Panc1 (cell line): ENCODE measurements around the gene PPARD. TPM values are rescaled to one million over a fixed set of nuclear protein-coding genes. Genes with fewer than 3 reads are reported as not detected.

Experiments used
- ATAC-seq: fragments of 200-7000 bp; cut with Tn5 transposase; 2 replicates; pipeline ENCODE4 v1.9.1; 2020; ENCODE audit warnings: mild to moderate bottlenecking, moderate library complexity
- BruUV-seq: library from RNA; stranded (reverse); fragments of 400-500 nt; replicated peaks from 2 replicates; lab custom pipeline; 2021; lab: Mats Ljungman, UMichigan
- CTCF ChIA-PET: fragments of 300-600 bp; sonication (Branson Sonifier 250); formaldehyde crosslinking; loops from one replicate; lab custom pipeline; 2022; ENCODE audit warnings: antibody characterized with exemption; lab: Charles Lee
- POLR2A ChIA-PET: fragments of 300-600 bp; sonication (Branson Sonifier 250); formaldehyde crosslinking; loops from one replicate; lab custom pipeline; 2022; ENCODE audit warnings: antibody characterized with exemption; lab: Charles Lee
- DNase-seq: peaks from one replicate; pipeline ENCODE4 v3.0.0-alpha.2; 2010; ENCODE audit warnings: low read depth, low spot score
- H3K27ac ChIP-seq: 2 replicates; pipeline ENCODE4 v1.5.1; 2011; ENCODE audit warnings: mild to moderate bottlenecking, low read length, inconsistent platforms
- H3K27me3 ChIP-seq: fragments of 200-500 bp; sonication (Bioruptor generic); 2 replicates; pipeline ENCODE4 v1.6.0; 2014; ENCODE audit warnings: low read length, inconsistent platforms; ENCODE audit not compliant: control insufficient read depth, insufficient read depth
- H3K36me3 ChIP-seq: fragments of 200-500 bp; sonication (Bioruptor generic); 2 replicates; pipeline ENCODE4 v1.5.1; 2014; ENCODE audit warnings: inconsistent platforms, mild to moderate bottlenecking, low read length, moderate library complexity; ENCODE audit not compliant: control insufficient read depth, insufficient read depth
- H3K4me1 ChIP-seq: 2 replicates; pipeline ENCODE4 v1.5.1; 2011; ENCODE audit warnings: inconsistent platforms, mild to moderate bottlenecking, low read length, moderate library complexity; ENCODE audit not compliant: control insufficient read depth, insufficient read depth
- H3K4me3 ChIP-seq, 2 experiments: 2 replicates each; pipeline ENCODE4 v1.5.1; 2011 to 2012; ENCODE audit warnings: low read depth in 2 of 2, low read length in 2 of 2, mild to moderate bottlenecking in 2 of 2, inconsistent platforms in 1 of 2, moderate library complexity in 1 of 2
- H3K9me3 ChIP-seq: fragments of 200-500 bp; sonication (Bioruptor generic); 2 replicates; pipeline ENCODE4 v1.5.1; 2014; ENCODE audit warnings: low read depth, mild to moderate bottlenecking, inconsistent platforms, low read length, moderate library complexity; ENCODE audit not compliant: control insufficient read depth, insufficient read depth
- POLR2AphosphoS5 ChIP-seq: IDR thresholded peaks from 2 replicates; pipeline ENCODE4 v1.6.1; 2012; ENCODE audit warnings: mild to moderate bottlenecking, low read depth, low read length, moderate library complexity
- SIN3A ChIP-seq: IDR thresholded peaks from 2 replicates; pipeline ENCODE4 v1.6.1; 2012; ENCODE audit warnings: low read depth, mild to moderate bottlenecking, low read length, moderate library complexity, borderline replicate concordance; ENCODE audit not compliant: insufficient read depth
- TCF7L2 ChIP-seq: IDR thresholded peaks from 2 replicates; pipeline ENCODE4 v1.6.1; 2011; ENCODE audit warnings: mild to moderate bottlenecking, low read depth, low read length, inconsistent platforms
- in situ Hi-C: cut with HindIII; loops from 2 replicates; pipeline ENCODE4 v1.10.0; 2016; ENCODE audit warnings: low sequenced_read_pairs, low pct_unique_long_range_greater_than_20kb
- intact Hi-C: fragments of 100-400 bp; cut with micrococcal nuclease; formaldehyde crosslinking; loops from one replicate; pipeline ENCODE4 v1.10.0; 2022; ENCODE audit not compliant: unreplicated experiment
- total RNA-seq: library from RNA; stranded (reverse); gene quantifications from one replicate; pipeline ENCODE4 v1.2.1, GENCODE V29; 2021; ENCODE audit not compliant: unreplicated experiment
- TF ChIP-seq, protein P1 (sequence below): fragments of 450-650 bp; IDR thresholded peaks from 2 replicates; pipeline ENCODE4 v1.5.1; 2017; ENCODE audit warnings: mild to moderate bottlenecking
- TF ChIP-seq, protein P2 (sequence below), 2 experiments: IDR thresholded peaks; 2 replicates each; pipeline ENCODE4 v1.6.1; 2011 to 2012; ENCODE audit warnings: low read depth in 2 of 2, control low read depth in 1 of 2, low read length in 1 of 2, mild to moderate bottlenecking in 1 of 2, moderate library complexity in 1 of 2; ENCODE audit not compliant: insufficient read depth in 1 of 2

PPARD gene
- total RNA-seq, 1 experiment from 2014 or later, result 14.4 TPM

GRCh38 chr6:35410131-35410530, 67.8 kb downstream of the PPARD start:
- no peaks in the 10 kb centered on the region for H3K27me3 ChIP-seq
- CTCF ChIA-PET, result no interaction called here
- no peaks in the 10 kb centered on the region for H3K9me3 ChIP-seq
- no peaks in the 10 kb centered on the region for H3K36me3 ChIP-seq
- intact Hi-C loops, result no loop called here
- BruUV-seq, result no TSS peak
- POLR2A ChIA-PET, result no interaction called here
- peaks cover 6% of the 10 kb centered on the region; the same call in 1 of the 2 replicates for H3K4me1 ChIP-seq
- ATAC-seq (no peak), DNase-seq (no peak)
- no peak overlapping the region for H3K4me3 ChIP-seq
- H3K27ac ChIP-seq, result no peak overlapping the region
- in situ Hi-C loops, result no loop called here
- TF ChIP-seq POLR2AphosphoS5 (no peak), TCF7L2 (no peak), SIN3A (no peak)
- TF ChIP-seq, protein P1, sequence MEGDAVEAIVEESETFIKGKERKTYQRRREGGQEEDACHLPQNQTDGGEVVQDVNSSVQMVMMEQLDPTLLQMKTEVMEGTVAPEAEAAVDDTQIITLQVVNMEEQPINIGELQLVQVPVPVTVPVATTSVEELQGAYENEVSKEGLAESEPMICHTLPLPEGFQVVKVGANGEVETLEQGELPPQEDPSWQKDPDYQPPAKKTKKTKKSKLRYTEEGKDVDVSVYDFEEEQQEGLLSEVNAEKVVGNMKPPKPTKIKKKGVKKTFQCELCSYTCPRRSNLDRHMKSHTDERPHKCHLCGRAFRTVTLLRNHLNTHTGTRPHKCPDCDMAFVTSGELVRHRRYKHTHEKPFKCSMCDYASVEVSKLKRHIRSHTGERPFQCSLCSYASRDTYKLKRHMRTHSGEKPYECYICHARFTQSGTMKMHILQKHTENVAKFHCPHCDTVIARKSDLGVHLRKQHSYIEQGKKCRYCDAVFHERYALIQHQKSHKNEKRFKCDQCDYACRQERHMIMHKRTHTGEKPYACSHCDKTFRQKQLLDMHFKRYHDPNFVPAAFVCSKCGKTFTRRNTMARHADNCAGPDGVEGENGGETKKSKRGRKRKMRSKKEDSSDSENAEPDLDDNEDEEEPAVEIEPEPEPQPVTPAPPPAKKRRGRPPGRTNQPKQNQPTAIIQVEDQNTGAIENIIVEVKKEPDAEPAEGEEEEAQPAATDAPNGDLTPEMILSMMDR, result no peak

- ATAC-seq (no peak), DNase-seq (no peak)
- no peak overlapping the region for H3K27ac ChIP-seq
- BruUV-seq, result no TSS peak
- H3K36me3 ChIP-seq, result no peaks in the 10 kb centered on the region
- TF ChIP-seq SIN3A, result no peak
- TF ChIP-seq, protein P2, sequence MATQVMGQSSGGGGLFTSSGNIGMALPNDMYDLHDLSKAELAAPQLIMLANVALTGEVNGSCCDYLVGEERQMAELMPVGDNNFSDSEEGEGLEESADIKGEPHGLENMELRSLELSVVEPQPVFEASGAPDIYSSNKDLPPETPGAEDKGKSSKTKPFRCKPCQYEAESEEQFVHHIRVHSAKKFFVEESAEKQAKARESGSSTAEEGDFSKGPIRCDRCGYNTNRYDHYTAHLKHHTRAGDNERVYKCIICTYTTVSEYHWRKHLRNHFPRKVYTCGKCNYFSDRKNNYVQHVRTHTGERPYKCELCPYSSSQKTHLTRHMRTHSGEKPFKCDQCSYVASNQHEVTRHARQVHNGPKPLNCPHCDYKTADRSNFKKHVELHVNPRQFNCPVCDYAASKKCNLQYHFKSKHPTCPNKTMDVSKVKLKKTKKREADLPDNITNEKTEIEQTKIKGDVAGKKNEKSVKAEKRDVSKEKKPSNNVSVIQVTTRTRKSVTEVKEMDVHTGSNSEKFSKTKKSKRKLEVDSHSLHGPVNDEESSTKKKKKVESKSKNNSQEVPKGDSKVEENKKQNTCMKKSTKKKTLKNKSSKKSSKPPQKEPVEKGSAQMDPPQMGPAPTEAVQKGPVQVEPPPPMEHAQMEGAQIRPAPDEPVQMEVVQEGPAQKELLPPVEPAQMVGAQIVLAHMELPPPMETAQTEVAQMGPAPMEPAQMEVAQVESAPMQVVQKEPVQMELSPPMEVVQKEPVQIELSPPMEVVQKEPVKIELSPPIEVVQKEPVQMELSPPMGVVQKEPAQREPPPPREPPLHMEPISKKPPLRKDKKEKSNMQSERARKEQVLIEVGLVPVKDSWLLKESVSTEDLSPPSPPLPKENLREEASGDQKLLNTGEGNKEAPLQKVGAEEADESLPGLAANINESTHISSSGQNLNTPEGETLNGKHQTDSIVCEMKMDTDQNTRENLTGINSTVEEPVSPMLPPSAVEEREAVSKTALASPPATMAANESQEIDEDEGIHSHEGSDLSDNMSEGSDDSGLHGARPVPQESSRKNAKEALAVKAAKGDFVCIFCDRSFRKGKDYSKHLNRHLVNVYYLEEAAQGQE (IDR thresholded peaks at IDR 0.05; ENCODE audit: insufficient read depth in 1 of 2, low read depth in 2 of 2, low read length in 1 of 2), result no peak
- TF ChIP-seq TCF7L2, result no peak
- TF ChIP-seq, protein P1, result no peak
- no peak for TF ChIP-seq POLR2AphosphoS5
- intact Hi-C loops, result no loop called here
- H3K9me3 ChIP-seq, result no peaks in the 10 kb centered on the region
- peaks cover 13% of the 10 kb centered on the region; the same call in 1 of the 2 replicates for H3K4me1 ChIP-seq
- ChIA-PET POLR2A (no interaction called here), CTCF (no interaction called here)
- no peak overlapping the region for H3K4me3 ChIP-seq
- no peaks in the 10 kb centered on the region for H3K27me3 ChIP-seq
- in situ Hi-C loops, result no loop called here
Observed at GRCh38 chr6:35411066-35411465, 68.7 kb downstream of the PPARD start.
